ENCODE data around the gene TOR2A.

Gene TOR2A

GRCh38 chr9:127742435-127743088 is 7.5 kb upstream of the TOR2A start:
- no peak for DNase-seq (ENCODE audit: low spot score)

GRCh38 chr9:127741831-127742434 is 6.8 kb upstream of the TOR2A start:
- DNase-seq (ENCODE audit: low spot score): no peak

GRCh38 chr9:127739614-127740330 is 4.7 kb upstream of the TOR2A start:
- DNase-seq (ENCODE audit: low spot score): no peak

DNA sequence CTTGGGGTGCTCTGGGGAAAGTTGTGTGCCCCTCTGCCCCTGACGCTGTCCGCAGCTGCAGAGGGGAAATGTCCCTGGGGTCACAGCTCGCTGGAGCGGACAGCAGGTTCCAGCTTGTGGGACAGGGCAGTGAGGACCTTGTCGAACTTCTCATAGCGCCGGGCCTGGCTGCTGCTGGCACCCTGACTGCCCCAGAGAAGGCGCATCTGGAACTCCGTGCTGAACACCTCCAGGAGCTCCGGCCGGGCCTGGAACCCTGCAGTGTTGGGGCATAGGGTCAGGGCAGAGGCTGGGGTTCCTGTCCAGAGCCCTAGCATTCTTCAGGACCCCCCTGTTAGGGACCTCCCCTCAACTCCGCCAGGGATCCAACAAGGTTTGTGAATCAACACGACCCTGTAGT is 3.6 kb upstream of the TOR2A start:
- DNase-seq (ENCODE audit: low spot score): no peak

- DNase-seq (ENCODE audit: low spot score): no peak
Measured at GRCh38 chr9:127735530-127736185, 564 bp upstream of the TOR2A start.

- DNase-seq (ENCODE audit: low spot score): no peak
Measured at GRCh38 chr9:127734247-127734746, 797 bp downstream of the TOR2A start.

GRCh38 chr9:127733614-127734013 is 1.5 kb downstream of the TOR2A start:
- no peak for DNase-seq (ENCODE audit: low spot score)

- no peak for DNase-seq (ENCODE audit: low spot score)
Measured at GRCh38 chr9:127732444-127732843, 2.6 kb downstream of the TOR2A start.

DNA sequence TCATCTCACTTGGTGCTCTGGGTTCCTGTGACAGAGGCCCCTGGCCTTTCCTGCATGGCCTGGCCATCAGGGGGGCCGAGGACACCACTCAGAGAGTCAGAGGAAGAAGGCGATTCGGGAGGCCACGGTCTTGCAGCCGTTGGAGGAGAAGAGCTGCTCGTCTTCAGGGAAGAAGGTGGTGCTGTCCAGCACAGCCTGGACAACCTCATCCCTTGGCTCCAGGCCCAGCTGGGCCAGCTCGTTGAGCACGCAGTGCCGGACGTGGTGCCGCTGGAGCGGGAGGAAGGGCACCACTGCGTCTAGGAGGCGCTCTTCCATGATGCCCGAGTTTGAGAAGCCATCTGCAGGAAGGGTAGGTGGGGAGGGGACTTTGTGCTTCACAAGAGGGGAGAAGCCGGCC is 3.2 kb downstream of the TOR2A start:
- no peak for DNase-seq (ENCODE audit: low spot score)

- no peak for DNase-seq (ENCODE audit: low spot score)
Measured at GRCh38 chr9:127730799-127731410, 4.2 kb downstream of the TOR2A start.

DNA sequence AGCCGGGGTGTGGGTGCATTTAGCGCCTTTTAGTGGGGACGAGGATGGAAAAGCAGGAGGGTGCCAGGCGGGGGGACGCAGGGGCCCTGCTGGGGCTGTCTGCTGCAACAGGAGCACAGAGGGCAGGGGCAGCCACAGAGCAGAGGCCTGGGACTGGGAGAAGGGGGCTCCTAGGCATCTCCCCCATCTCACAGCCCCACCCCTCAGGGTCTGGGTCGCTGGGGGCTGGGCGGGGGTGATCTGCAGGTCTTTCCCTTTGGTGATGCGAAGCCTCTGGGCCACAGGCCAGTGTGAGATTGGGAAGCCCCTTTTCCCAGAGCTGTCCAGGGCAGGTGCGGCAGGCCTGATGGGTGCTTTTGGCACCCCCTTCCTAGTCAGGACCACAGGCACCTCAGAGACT is 4.8 kb downstream of the TOR2A start:
- DNase-seq (ENCODE audit: low spot score): no peak

- DNase-seq (ENCODE audit: low spot score): no peak
Measured at GRCh38 chr9:127729522-127730256, 5.4 kb downstream of the TOR2A start.

DNA sequence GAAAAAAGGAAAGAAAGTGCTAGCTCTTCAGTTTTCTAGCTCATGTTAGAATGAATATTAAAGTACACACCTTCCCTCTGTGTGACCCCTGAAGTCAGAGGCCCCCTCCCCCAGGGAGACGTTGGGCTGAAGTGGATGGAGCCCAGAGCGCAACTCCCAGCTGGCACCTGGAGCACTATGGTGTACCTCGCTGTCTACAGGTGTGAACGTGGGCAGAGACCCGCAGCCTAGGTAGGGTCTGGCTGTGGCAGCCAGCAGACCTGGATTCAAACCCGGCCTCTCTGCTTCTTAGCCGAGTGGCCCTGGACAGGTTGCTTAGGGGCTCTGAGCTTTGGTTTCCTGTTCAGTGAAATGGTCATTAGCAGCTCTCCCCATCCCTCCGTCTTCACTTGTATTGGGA is 6.3 kb downstream of the TOR2A start:
- no peak for DNase-seq (ENCODE audit: low spot score)

- DNase-seq (ENCODE audit: low spot score): no peak
Measured at GRCh38 chr9:127726871-127727270, 8.2 kb downstream of the TOR2A start.

DNA sequence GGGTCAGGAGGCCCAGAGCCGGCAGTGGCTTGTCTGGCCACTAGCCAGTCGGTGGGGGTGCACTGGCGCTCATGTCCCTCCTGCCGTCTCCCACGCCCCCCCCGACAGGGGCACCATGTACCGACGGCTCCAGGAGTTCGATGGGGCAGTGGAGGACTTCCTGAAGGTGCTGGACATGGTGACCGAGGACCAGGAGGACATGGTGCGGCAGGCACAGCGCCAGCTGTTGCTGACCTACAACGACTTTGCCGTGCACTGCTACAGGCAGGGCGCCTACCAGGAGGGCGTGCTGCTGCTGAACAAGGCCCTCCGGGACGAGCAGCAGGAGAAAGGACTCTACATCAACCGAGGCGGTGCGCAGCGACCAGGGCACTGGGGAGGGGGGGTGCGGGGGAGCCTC is 11.1 kb downstream of the TOR2A start:
- DNase-seq (ENCODE audit: low spot score): no peak

- DNase-seq (ENCODE audit: low spot score): no peak
Measured at GRCh38 chr9:127723444-127723843, 11.7 kb downstream of the TOR2A start.

GRCh38 chr9:127723013-127723412 is 12.1 kb downstream of the TOR2A start:
- DNase-seq (ENCODE audit: low spot score): no peak

DNA sequence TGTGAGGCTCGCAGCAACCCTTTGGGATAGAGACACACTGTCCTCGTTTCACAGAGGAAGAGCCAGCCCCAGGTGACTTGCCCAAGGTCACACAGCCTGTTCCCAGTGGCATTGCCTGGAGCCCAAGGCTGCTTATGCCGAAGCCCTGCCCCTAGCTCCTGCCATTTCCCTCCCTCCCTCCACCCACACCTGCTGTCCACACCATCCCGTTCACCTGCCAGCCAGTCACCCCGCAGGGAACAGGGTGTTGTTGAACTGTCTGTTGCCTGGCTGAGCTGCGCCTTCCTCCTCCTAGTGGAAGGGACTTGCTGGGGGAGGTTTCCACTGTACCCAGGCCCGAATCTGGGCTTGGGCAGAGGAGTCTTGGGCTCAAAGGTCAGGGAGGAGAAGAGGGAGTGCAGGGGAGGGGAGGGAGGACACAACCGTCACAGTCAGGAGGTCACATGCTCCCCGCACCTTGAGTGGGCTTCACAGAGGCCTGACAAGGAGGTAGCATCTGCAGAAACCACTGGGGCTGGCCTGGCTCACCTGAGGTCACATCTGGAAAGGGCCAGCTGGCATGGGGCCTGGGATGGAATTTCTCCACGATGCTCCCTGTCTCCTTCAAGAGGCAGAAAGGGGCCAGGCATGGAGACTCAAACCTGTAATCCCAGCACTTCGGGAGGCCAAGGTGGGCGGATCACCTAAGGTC is 12.9 kb downstream of the TOR2A start:
- DNase-seq (ENCODE audit: low spot score): no peak

- DNase-seq (ENCODE audit: low spot score): no peak
Measured at GRCh38 chr9:127721391-127721821, 13.7 kb downstream of the TOR2A start.

DNA sequence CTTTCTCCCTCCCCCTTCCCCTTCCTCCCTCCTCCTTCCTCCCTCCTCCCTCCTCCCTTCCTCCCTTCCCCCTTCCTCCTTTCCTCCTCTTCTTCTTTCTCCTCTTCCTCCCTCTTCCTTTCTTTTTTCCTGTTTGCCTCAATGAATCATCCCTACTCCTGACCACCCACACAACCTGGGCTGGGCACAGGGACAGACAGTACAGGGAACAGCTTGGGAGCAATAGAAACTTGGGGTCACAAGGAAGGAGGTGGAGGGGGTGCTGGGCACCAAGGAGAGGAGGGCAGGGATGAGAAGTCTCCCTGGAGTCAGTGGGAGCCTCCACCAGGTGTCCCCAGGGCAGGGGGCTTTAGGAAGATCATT is 14.2 kb downstream of the TOR2A start:
- no peak for DNase-seq (ENCODE audit: low spot score)

All from kidney capillary endothelial cell (primary cell).